DOHH2 (cell line): ENCODE data around the gene VAV2.

ENCODE experiments used
- H3F3A ChIP-seq: fragments of 200-600 bp; sonication (generic), shearing (Covaris generic); 2 replicates; pipeline ENCODE4 v1.6.0; 2016; ENCODE audit warnings: antibody characterized with exemption, mild to moderate bottlenecking; ENCODE audit not compliant: control insufficient read depth, insufficient read depth
- H3K27ac ChIP-seq: fragments of 200-600 bp; sonication (generic); 2 replicates; pipeline ENCODE4 v1.5.1; 2014; ENCODE audit warnings: low read depth, mild to moderate bottlenecking, low read length, moderate library complexity
- H3K27me3 ChIP-seq: fragments of 200-600 bp; sonication (generic); 2 replicates; pipeline ENCODE4 v1.6.1; 2014; ENCODE audit warnings: mild to moderate bottlenecking, low read length, mixed read lengths; ENCODE audit not compliant: control insufficient read depth
- H3K36me3 ChIP-seq: fragments of 200-600 bp; sonication (generic); 2 replicates; pipeline ENCODE4 v1.6.1; 2014; ENCODE audit warnings: mild to moderate bottlenecking, low read length, moderate library complexity, mixed read lengths; ENCODE audit not compliant: control insufficient read depth
- H3K4me1 ChIP-seq: fragments of 200-600 bp; sonication (generic); 2 replicates; pipeline ENCODE4 v1.6.1; 2014; ENCODE audit warnings: mild to moderate bottlenecking, low read length, mixed read lengths; ENCODE audit not compliant: control insufficient read depth
- H3K4me2 ChIP-seq: fragments of 200-600 bp; sonication (generic); 2 replicates; pipeline ENCODE4 v1.6.0; 2014; ENCODE audit warnings: mild to moderate bottlenecking, low read length, moderate library complexity
- H3K4me3 ChIP-seq: fragments of 200-600 bp; sonication (generic); 2 replicates; pipeline ENCODE4 v1.5.1; 2014; ENCODE audit warnings: mild to moderate bottlenecking, low read length, mixed read lengths
- H3K79me2 ChIP-seq: fragments of 200-600 bp; sonication (generic); 2 replicates; pipeline ENCODE4 v1.6.1; 2014; ENCODE audit warnings: mild to moderate bottlenecking, low read length, mixed read lengths; ENCODE audit not compliant: control insufficient read depth
- H3K9me2 ChIP-seq: fragments of 200-600 bp; sonication (generic); replicated peaks from 2 replicates; pipeline ENCODE4 v1.6.1; 2014; ENCODE audit warnings: mild to moderate bottlenecking, low read length, mixed read lengths; ENCODE audit not compliant: control insufficient read depth
- H3K9me3 ChIP-seq: fragments of 200-600 bp; sonication (generic); 2 replicates; pipeline ENCODE4 v1.6.1; 2014; ENCODE audit warnings: antibody characterized with exemption, low read length, mixed read lengths; ENCODE audit not compliant: control insufficient read depth, insufficient read depth
- H4K20me1 ChIP-seq: fragments of 200-600 bp; sonication (generic); 2 replicates; pipeline ENCODE4 v1.6.0; 2014; ENCODE audit warnings: low read depth, mild to moderate bottlenecking, antibody characterized with exemption, low read length, moderate library complexity; ENCODE audit not compliant: control insufficient read depth, insufficient read depth
- EZH2phosphoT487 ChIP-seq: fragments of 200-600 bp; sonication (generic); IDR thresholded peaks from 2 replicates; pipeline ENCODE4 v1.6.1; 2017; ENCODE audit warnings: borderline replicate concordance, mild to moderate bottlenecking, antibody characterized with exemption, low read length, moderate library complexity, mixed read lengths
- TF ChIP-seq, protein P1 (sequence below): fragments of 200-600 bp; sonication (generic); IDR thresholded peaks from one replicate; pipeline ENCODE4 v1.5.1; 2014; ENCODE audit warnings: antibody characterized with exemption, mild to moderate bottlenecking, low read depth, low read length; ENCODE audit not compliant: poor library complexity, severe bottlenecking

VAV2 gene

DNA sequence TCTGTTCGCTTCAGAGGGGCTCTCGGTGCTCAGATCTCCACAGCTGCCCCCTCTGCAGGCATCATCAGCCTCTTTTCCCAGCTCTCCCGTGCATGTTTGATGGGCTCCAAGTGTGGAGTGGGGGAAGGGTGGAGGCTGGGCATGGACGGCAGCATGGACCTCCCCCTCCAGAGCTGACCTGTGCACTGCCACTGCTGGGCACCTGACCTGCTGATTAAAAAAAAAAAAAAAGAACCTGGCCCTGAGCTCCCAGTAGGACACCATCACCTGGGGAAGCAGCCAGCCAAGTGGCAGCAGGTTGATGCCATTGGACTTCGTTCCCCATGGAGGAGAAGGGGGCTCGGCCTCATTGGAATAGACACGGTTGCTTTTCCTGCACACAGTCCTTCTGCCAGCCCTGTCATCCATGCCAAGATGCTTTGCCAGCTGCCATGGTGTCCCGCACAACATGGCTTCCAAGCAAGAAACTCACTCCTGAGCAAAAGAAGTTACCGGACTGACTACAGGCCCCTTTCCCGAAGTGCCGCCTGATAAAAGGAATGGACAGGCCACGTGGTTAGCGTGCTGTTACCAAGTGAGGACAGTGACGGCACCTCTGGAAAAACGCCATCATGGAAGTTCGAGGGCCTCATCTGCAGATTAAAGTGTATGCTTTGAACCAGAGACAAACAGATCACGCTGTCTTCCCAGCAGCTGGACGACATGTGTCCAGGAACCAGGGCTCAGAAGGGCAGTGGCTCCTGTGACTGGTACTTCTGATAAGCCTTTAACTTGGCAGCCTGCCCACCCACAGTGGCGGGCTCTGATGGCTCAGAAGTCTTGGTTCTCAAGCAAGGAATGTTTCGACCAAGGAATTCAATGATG is 18.4 kb upstream of the VAV2 start:
- H3K79me2 ChIP-seq = no peaks in the 10 kb centered on the region
- H3F3A ChIP-seq = no peaks in the 10 kb centered on the region
- TF ChIP-seq EZH2phosphoT487 = no peak
- TF ChIP-seq, protein P1, sequence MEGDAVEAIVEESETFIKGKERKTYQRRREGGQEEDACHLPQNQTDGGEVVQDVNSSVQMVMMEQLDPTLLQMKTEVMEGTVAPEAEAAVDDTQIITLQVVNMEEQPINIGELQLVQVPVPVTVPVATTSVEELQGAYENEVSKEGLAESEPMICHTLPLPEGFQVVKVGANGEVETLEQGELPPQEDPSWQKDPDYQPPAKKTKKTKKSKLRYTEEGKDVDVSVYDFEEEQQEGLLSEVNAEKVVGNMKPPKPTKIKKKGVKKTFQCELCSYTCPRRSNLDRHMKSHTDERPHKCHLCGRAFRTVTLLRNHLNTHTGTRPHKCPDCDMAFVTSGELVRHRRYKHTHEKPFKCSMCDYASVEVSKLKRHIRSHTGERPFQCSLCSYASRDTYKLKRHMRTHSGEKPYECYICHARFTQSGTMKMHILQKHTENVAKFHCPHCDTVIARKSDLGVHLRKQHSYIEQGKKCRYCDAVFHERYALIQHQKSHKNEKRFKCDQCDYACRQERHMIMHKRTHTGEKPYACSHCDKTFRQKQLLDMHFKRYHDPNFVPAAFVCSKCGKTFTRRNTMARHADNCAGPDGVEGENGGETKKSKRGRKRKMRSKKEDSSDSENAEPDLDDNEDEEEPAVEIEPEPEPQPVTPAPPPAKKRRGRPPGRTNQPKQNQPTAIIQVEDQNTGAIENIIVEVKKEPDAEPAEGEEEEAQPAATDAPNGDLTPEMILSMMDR = no peak
- no peak overlapping the region for H3K4me2 ChIP-seq
- peaks cover 10% of the 10 kb centered on the region for H3K27me3 ChIP-seq
- H3K4me1 ChIP-seq = no peaks in the 10 kb centered on the region
- H3K36me3 ChIP-seq = no peaks in the 10 kb centered on the region
- peaks cover 9% of the 10 kb centered on the region; the same call in 1 of the 2 replicates for H3K9me3 ChIP-seq
- no peak overlapping the region for H3K27ac ChIP-seq
- H3K4me3 ChIP-seq = no peak overlapping the region
- H3K9me2 ChIP-seq = no peaks in the 10 kb centered on the region
- H4K20me1 ChIP-seq = no peaks in the 10 kb centered on the region

DNA sequence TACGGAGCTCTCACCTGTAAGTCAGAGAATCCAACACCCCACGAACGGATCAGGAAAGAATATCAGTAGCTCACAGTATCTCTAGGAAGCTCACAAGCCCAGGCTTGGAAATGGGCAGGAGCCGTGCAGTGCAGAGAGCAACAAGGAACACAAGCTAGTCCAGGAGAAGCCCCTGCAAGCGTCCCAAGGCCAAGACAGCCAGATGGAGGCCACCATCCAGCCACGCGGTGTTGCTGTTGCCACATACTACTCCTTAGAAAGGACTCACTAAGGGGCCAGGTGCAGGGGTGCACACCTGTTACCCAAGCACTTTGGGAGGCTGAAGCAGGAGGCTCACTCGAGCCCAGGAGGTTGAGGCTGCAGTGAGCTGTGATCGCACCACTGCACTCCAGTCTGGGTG is 15.4 kb upstream of the VAV2 start:
- Histone ChIP-seq H3K4me2 (no peak overlapping the region), H3F3A (no peaks in the 10 kb centered on the region), H3K79me2 (no peaks in the 10 kb centered on the region), H3K27ac (no peak overlapping the region), H3K9me2 (no peaks in the 10 kb centered on the region), H3K9me3 (peaks cover 5% of the 10 kb centered on the region; the same call in 1 of the 2 replicates), H3K27me3 (peaks cover 10% of the 10 kb centered on the region), H3K4me1 (no peaks in the 10 kb centered on the region), H4K20me1 (no peaks in the 10 kb centered on the region), H3K36me3 (no peaks in the 10 kb centered on the region), H3K4me3 (no peak overlapping the region)
- TF ChIP-seq, protein P1 = no peak
- no peak for TF ChIP-seq EZH2phosphoT487

DNA sequence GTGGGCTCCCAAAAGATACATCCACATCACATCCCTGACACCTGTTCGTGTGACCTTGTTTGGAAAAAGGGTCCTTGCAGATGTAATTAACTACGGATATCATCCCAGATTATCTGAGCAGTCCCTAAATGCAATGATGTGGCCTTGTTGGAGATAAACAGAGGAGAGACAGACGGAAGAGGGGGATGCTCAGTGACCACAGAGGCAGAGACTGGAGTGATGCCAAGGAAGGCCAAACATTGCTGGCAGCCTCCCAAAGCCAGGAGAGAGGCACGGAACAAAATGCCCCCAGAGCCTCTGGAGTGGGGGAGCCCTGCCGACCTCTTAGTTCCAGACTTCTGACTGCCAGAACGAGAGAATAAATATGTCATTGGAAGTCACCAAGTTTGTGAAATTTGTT is 15.0 kb upstream of the VAV2 start:
- TF ChIP-seq, protein P1 = no peak
- TF ChIP-seq EZH2phosphoT487 = no peak
- peaks cover 5% of the 10 kb centered on the region; the same call in 1 of the 2 replicates for H3K9me3 ChIP-seq
- H3K27ac ChIP-seq = no peak overlapping the region
- H3K9me2 ChIP-seq = no peaks in the 10 kb centered on the region
- H3K4me3 ChIP-seq = no peak overlapping the region
- no peaks in the 10 kb centered on the region for H3F3A ChIP-seq
- no peaks in the 10 kb centered on the region for H4K20me1 ChIP-seq
- H3K27me3 ChIP-seq = peaks cover 10% of the 10 kb centered on the region
- H3K36me3 ChIP-seq = no peaks in the 10 kb centered on the region
- no peaks in the 10 kb centered on the region for H3K79me2 ChIP-seq
- H3K4me2 ChIP-seq = no peak overlapping the region
- no peaks in the 10 kb centered on the region for H3K4me1 ChIP-seq
